Sigmoid colon (tissue), 4 donors: ENCODE data around the gene KEL.

ENCODE experiments used
- CTCF ChIP-seq, 4 experiments: fragments of 450-650 bp in 3 of 4; fragments of 200-600 bp in 1 of 4; IDR thresholded peaks; one replicate each; pipeline ENCODE4 v1.5.1; 2016 to 2019; ENCODE audit warnings: antibody characterized with exemption in 4 of 4, mild to moderate bottlenecking in 3 of 4, moderate library complexity in 2 of 4
- EP300 ChIP-seq, 4 donors: sonication (generic); formaldehyde crosslinking; IDR thresholded peaks; one replicate each; pipeline ENCODE4 v1.6.1; 2017; ENCODE audit warnings: antibody characterized with exemption in 4 of 4
- POLR2A ChIP-seq, 2 donors: fragments of 450-650 bp; IDR thresholded peaks; one replicate each; pipeline ENCODE4 v1.6.1; 2016; ENCODE audit warnings: antibody characterized with exemption in 2 of 2, mild to moderate bottlenecking in 2 of 2, moderate library complexity in 2 of 2

GRCh38 chr7:142960955-142961512 is 1.1 kb downstream of the KEL start:
- TF ChIP-seq POLR2A (IDR thresholded peaks at IDR 0.05) (no peak), CTCF (IDR thresholded peaks at IDR 0.05) (no peak), EP300 (IDR thresholded peaks at IDR 0.05) (no peak)
